Breast epithelium (tissue), 4 donors: Measurements from ENCODE around the gene RPL37. TPM values are rescaled to one million over a fixed set of nuclear protein-coding genes. Genes with fewer than 3 reads are reported as not detected.

Experiments used
- DNase-seq, 2 donors: peaks; one replicate each; pipeline ENCODE4 v3.0.0-alpha.2; 2019; ENCODE audit warnings: low spot score in 2 of 2
- H3K27ac ChIP-seq, 2 donors: fragments of 200-600 bp; sonication (generic) in 1 of 2; one replicate each; pipeline ENCODE4 v1.5.1; 2016 to 2019; ENCODE audit warnings: mild to moderate bottlenecking in 1 of 2
- H3K27me3 ChIP-seq, 2 donors: fragments of 200-600 bp; sonication (generic) in 1 of 2; one replicate each; pipeline versions ENCODE4 v1.5.1 to v1.6.0; 2017 to 2019; ENCODE audit warnings: control low read depth in 1 of 2, mild to moderate bottlenecking in 1 of 2
- H3K36me3 ChIP-seq: fragments of 200-600 bp; one replicate; pipeline ENCODE4 v1.5.1; 2019
- H3K4me1 ChIP-seq, 2 donors: fragments of 200-600 bp; sonication (generic); one replicate each; pipeline ENCODE4 v1.5.1; 2016 to 2019; ENCODE audit warnings: control low read depth in 1 of 2
- H3K4me3 ChIP-seq, 3 donors: fragments of 200-600 bp; sonication (generic); 1 replicate in 2 of 3; 2 replicates in 1 of 3; pipeline ENCODE4 v1.5.1; 2016 to 2019; ENCODE audit warnings: mild to moderate bottlenecking in 3 of 3, moderate library complexity in 2 of 3
- H3K9me3 ChIP-seq, 2 donors: fragments of 200-600 bp; sonication (generic) in 1 of 2; one replicate each; pipeline ENCODE4 v1.5.1; 2016 to 2019; ENCODE audit warnings: control low read depth in 1 of 2
- POLR2A ChIP-seq: fragments of 450-650 bp; IDR thresholded peaks from one replicate; pipeline ENCODE4 v1.6.1; 2016; ENCODE audit warnings: antibody characterized with exemption, mild to moderate bottlenecking, moderate library complexity
- POLR2AphosphoS5 ChIP-seq, 3 donors: sonication (generic); formaldehyde crosslinking; IDR thresholded peaks; one replicate each; pipeline ENCODE4 v1.6.1; 2017; ENCODE audit warnings: antibody characterized with exemption in 3 of 3
- intact Hi-C: fragments of 100-400 bp; cut with DNase I; formaldehyde crosslinking; loops from one replicate; pipeline ENCODE4 v1.15.1; 2023; ENCODE audit warnings: low total_unique reads
- total RNA-seq, 3 donors: library from RNA; depleted of rRNA; stranded (reverse); fragments of >200 nt; gene quantifications; one replicate each; pipeline ENCODE4 v1.1.0, GENCODE V29; 2016
- TF ChIP-seq, protein P1 (sequence below), 3 donors: fragments of 450-650 bp; IDR thresholded peaks; one replicate each; pipeline ENCODE4 v1.5.1; 2016 to 2017; ENCODE audit warnings: antibody characterized with exemption in 3 of 3, mild to moderate bottlenecking in 3 of 3, moderate library complexity in 3 of 3

The RPL37 gene
- total RNA-seq, 3 donors from 2014 or later, result 165 to 341 (median 206) TPM

DNA sequence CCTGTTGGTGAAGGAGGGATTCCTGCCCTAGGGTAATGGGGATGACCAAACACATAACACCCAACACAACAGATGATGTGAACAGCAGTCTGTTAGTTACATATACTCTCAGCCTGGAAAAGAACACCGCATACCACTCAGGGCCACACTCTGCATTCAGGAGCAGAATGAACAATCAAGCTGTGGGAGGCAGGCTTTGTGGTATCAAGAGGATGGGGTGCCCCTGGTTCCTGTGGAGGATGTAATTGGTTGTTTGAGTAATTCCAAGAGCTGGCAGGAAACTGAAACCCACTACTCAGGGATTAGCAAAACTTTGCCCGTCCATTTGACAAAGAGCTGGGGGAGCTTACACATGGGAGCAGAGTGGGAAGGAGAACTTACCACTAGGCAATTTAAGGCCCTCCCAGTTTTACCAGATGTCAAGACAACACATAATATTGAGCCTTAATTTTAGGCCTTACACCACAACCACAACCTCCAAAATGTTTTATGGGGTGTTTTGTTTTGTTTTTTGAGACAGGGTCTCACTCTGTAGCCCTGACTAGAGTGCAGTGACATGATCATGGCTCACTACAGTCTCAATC lies 21.2 kb downstream of the RPL37 start:
- intact Hi-C loops, result no loop called here
- no peaks in the 10 kb centered on the region for H3K9me3 ChIP-seq
- TF ChIP-seq, protein P1, sequence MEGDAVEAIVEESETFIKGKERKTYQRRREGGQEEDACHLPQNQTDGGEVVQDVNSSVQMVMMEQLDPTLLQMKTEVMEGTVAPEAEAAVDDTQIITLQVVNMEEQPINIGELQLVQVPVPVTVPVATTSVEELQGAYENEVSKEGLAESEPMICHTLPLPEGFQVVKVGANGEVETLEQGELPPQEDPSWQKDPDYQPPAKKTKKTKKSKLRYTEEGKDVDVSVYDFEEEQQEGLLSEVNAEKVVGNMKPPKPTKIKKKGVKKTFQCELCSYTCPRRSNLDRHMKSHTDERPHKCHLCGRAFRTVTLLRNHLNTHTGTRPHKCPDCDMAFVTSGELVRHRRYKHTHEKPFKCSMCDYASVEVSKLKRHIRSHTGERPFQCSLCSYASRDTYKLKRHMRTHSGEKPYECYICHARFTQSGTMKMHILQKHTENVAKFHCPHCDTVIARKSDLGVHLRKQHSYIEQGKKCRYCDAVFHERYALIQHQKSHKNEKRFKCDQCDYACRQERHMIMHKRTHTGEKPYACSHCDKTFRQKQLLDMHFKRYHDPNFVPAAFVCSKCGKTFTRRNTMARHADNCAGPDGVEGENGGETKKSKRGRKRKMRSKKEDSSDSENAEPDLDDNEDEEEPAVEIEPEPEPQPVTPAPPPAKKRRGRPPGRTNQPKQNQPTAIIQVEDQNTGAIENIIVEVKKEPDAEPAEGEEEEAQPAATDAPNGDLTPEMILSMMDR (IDR thresholded peaks at IDR 0.05), result no peak
- TF ChIP-seq POLR2AphosphoS5 (IDR thresholded peaks at IDR 0.05) (no peak), POLR2A (no peak)
- no peaks in the 10 kb centered on the region for H3K27me3 ChIP-seq
- no peak overlapping the region for H3K4me3 ChIP-seq
- no peaks in the 10 kb centered on the region for H3K4me1 ChIP-seq
- H3K36me3 ChIP-seq, result no peaks in the 10 kb centered on the region
- no peak overlapping the region for H3K27ac ChIP-seq
- DNase-seq, result no peak

DNA sequence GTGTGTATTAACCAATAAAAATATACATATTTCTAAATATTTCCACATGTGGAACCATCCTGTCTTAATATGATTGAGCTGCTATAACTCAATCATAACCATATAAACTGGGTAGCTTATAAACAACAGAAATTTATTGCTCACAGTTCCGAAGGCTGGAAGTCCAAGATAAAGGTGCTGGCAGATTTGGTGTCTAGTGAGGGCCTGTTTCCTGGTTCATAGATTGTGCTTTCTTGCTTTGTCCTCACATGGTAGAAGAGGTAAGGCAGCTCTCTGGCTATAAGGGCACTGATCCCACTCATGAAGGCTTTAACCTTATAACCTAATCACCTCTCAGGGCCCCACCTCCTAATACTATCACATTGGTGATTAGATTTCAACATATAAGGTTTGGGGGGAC lies 22.9 kb downstream of the RPL37 start:
- no peaks in the 10 kb centered on the region for H3K27me3 ChIP-seq
- no peaks in the 10 kb centered on the region for H3K4me1 ChIP-seq
- H3K36me3 ChIP-seq, result no peaks in the 10 kb centered on the region
- no peak overlapping the region for H3K27ac ChIP-seq
- DNase-seq, result no peak
- no peaks in the 10 kb centered on the region for H3K9me3 ChIP-seq
- no peak overlapping the region for H3K4me3 ChIP-seq
- intact Hi-C loops, result no loop called here
- TF ChIP-seq, protein P1 (IDR thresholded peaks at IDR 0.05), result no peak
- TF ChIP-seq POLR2AphosphoS5 (IDR thresholded peaks at IDR 0.05) (no peak), POLR2A (no peak)

DNA sequence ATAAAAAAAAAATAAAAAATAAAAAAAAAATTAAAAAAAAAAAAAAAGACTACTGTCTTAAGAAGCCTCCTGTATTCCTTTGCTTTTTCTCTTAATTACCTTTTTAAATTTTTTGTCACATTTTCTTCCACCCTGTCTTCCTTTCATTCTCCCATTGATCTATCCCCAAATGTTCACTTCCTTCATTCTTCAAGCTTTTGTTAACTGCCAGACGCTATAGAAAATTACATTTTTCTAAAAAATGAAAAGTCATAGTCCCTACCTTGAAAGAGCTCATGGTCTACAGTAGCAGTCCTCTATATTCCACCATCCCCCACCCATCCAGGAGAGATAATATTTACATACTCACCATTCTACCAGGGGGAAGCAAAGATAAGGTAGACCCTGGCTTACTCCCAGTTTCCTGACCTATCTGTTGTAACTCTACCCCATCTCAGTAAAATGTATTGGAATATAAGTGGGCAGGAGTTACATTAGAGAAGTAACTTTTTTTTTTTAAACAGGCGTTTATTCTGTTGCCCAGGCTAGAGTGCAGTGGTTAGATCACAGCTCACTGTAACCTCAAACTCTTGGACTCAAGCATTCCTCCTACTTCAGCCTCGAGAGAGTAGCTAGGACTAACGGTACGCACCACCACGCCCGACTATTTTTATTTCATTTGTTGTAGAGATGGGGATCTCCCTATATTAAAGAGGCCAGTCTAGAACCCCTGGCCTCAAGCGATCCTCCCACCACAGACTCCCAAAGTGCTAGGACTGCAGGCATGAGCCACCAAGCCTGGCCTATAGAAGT lies 33.1 kb downstream of the RPL37 start:
- no peaks in the 10 kb centered on the region for H3K4me1 ChIP-seq
- intact Hi-C loops, result no loop called here
- H3K27ac ChIP-seq, result no peak overlapping the region
- H3K4me3 ChIP-seq, result no peak overlapping the region
- no peaks in the 10 kb centered on the region for H3K36me3 ChIP-seq
- H3K27me3 ChIP-seq, result no peaks in the 10 kb centered on the region
- TF ChIP-seq, protein P1 (IDR thresholded peaks at IDR 0.05), result no peak
- TF ChIP-seq POLR2AphosphoS5 (IDR thresholded peaks at IDR 0.05), result no peak
- TF ChIP-seq POLR2A, result no peak
- DNase-seq, result no peak
- no peaks in the 10 kb centered on the region for H3K9me3 ChIP-seq

DNA sequence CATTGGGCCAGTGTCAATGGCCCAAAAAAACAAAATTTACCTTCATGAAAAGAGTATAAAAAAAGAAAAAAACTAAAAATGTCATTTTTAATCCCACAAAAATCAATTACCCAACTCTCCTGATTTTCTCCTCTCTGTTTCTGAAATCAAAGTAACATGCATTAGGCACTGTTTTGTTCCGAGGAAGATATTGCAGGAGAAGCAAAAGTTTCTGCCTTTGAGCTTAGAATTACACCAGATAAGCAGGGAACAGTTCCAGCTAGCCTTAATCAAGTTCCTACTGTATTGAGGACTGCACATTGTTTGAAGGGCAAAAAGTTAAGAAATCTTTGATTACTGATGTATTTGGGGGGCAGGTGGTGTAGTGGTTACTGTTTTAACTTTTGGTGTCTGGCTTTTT lies 35.8 kb downstream of the RPL37 start:
- TF ChIP-seq POLR2AphosphoS5 (IDR thresholded peaks at IDR 0.05) (no peak), POLR2A (no peak)
- TF ChIP-seq, protein P1 (IDR thresholded peaks at IDR 0.05), result no peak
- no peaks in the 10 kb centered on the region for H3K36me3 ChIP-seq
- DNase-seq, result no peak
- H3K27ac ChIP-seq, result peak overlapping the region in 1 of 2 donors; percentile 6
- no peaks in the 10 kb centered on the region for H3K9me3 ChIP-seq
- intact Hi-C loops, result no loop called here
- H3K4me3 ChIP-seq, result peak overlapping the region; percentile 92 to 97 (median 97)
- no peaks in the 10 kb centered on the region for H3K4me1 ChIP-seq
- H3K27me3 ChIP-seq, result no peaks in the 10 kb centered on the region

DNA sequence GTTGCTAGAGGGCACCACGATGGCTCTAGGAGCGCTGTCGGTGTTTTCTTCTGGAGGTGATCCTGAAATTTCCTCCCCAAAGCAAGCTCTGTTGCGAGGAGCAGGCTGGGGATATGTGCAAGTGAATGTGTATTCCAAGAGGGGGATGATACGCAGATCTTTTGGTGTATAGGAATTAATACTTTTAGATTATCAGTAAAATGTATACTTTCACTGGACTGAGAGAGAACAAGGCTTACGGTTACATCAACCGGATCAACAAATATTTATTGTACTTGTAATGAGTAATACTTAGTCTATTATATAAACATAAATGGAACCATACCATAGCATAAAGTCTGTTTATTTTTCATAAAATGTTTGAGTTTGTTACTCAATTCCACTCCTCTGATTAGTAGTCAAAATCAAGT lies 36.2 kb downstream of the RPL37 start:
- intact Hi-C loops, result no loop called here
- no peak for DNase-seq
- no peaks in the 10 kb centered on the region for H3K9me3 ChIP-seq
- H3K4me3 ChIP-seq, result peak overlapping the region; percentile 92 to 97 (median 97)
- H3K27ac ChIP-seq, result peak overlapping the region; percentile 90 to 98
- H3K4me1 ChIP-seq, result no peaks in the 10 kb centered on the region
- H3K27me3 ChIP-seq, result no peaks in the 10 kb centered on the region
- H3K36me3 ChIP-seq, result no peaks in the 10 kb centered on the region
- TF ChIP-seq POLR2A, result no peak
- TF ChIP-seq, protein P1 (IDR thresholded peaks at IDR 0.05), result no peak
- no peak for TF ChIP-seq POLR2AphosphoS5 (IDR thresholded peaks at IDR 0.05)
